A673 (cell line): ENCODE results near the gene GPR151.

Experiments used
- EZH2 ChIP-seq: fragments of 200-600 bp; sonication (generic); IDR thresholded peaks from 2 replicates; pipeline ENCODE4 v1.6.1; 2017; ENCODE audit warnings: borderline replicate concordance, low read depth, mild to moderate bottlenecking, mixed read lengths, antibody characterized with exemption, low read length; ENCODE audit not compliant: poor library complexity, severe bottlenecking
- TF ChIP-seq, protein P1 (sequence below): fragments of 300-800, 200-600 bp; sonication (generic); conservative IDR thresholded peaks from 2 replicates; pipeline ENCODE4 v1.5.1; 2017; ENCODE audit warnings: low read depth, mild to moderate bottlenecking, antibody characterized with exemption, low read length, moderate library complexity, mixed read lengths

GRCh38 chr5:146528236-146528635, 12.2 kb upstream of the GPR151 start:
- TF ChIP-seq, protein P1, sequence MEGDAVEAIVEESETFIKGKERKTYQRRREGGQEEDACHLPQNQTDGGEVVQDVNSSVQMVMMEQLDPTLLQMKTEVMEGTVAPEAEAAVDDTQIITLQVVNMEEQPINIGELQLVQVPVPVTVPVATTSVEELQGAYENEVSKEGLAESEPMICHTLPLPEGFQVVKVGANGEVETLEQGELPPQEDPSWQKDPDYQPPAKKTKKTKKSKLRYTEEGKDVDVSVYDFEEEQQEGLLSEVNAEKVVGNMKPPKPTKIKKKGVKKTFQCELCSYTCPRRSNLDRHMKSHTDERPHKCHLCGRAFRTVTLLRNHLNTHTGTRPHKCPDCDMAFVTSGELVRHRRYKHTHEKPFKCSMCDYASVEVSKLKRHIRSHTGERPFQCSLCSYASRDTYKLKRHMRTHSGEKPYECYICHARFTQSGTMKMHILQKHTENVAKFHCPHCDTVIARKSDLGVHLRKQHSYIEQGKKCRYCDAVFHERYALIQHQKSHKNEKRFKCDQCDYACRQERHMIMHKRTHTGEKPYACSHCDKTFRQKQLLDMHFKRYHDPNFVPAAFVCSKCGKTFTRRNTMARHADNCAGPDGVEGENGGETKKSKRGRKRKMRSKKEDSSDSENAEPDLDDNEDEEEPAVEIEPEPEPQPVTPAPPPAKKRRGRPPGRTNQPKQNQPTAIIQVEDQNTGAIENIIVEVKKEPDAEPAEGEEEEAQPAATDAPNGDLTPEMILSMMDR: peak; percentile 55
- TF ChIP-seq EZH2: no peak
